HCT116 (cell line): ENCODE measurements around the gene ITPR2. TPM values are rescaled to one million over a fixed set of nuclear protein-coding genes. Genes with fewer than 3 reads are reported as not detected.

ENCODE experiments used
- ATAC-seq: fragments of 200-7000 bp; cut with Tn5 transposase; 2 replicates; pipeline ENCODE4 v1.9.1; 2020; ENCODE audit warnings: mild to moderate bottlenecking, moderate library complexity
- BruUV-seq: library from RNA; stranded (reverse); fragments of 400-500 nt; replicated peaks from 2 replicates; lab custom pipeline; 2021; lab: Mats Ljungman, UMichigan
- CTCF ChIA-PET: fragments of 300-600 bp; sonication (Branson Sonifier 250); formaldehyde crosslinking; loops from one replicate; lab custom pipeline; 2021; ENCODE audit warnings: antibody characterized with exemption; lab: Charles Lee
- POLR2A ChIA-PET: fragments of 300-600, 350-600 bp; sonication (Branson Sonifier 250); formaldehyde crosslinking; loops from one replicate; lab custom pipeline; 2021; ENCODE audit warnings: antibody characterized with exemption; lab: Charles Lee
- RAD21 ChIA-PET, 2 experiments: fragments of 300-600 bp; sonication (Branson Sonifier 250); formaldehyde crosslinking; loops; one replicate each; lab custom pipeline; 2023; ENCODE audit warnings: low total read pairs in 2 of 2; ENCODE audit not compliant: uncharacterized antibody in 2 of 2, unreplicated experiment in 2 of 2, low non-redundant PET in 1 of 2; lab: Charles Lee
- DNase-seq: peaks from one replicate; pipeline ENCODE4 v3.0.0-alpha.2; 2010; ENCODE audit warnings: low read depth, low spot score
- H2AFZ ChIP-seq: fragments of 200-600 bp; shearing (Covaris generic), sonication (generic); 2 replicates; pipeline ENCODE4 v1.6.1; 2017; ENCODE audit warnings: low read depth, mixed run types, mixed read lengths, antibody characterized with exemption, low read length; ENCODE audit not compliant: poor library complexity, severe bottlenecking
- H3K27ac ChIP-seq: 2 replicates; pipeline ENCODE4 v1.5.1; 2012; ENCODE audit warnings: low read depth, low read length
- H3K27me3 ChIP-seq: fragments of 200-600 bp; sonication (generic); 2 replicates; pipeline ENCODE4 v1.6.1; 2016; ENCODE audit warnings: mixed run types, low read length, mixed read lengths; ENCODE audit not compliant: insufficient read depth
- H3K36me3 ChIP-seq, 2 experiments: fragments of 200-500 bp in 1 of 2; fragments of 200-600 bp in 1 of 2; sonication (Bioruptor generic) in 1 of 2; sonication (generic) in 1 of 2; 2 replicates each; pipeline versions ENCODE4 v1.5.1 to v1.6.1; 2014 to 2016; ENCODE audit warnings: low read length in 2 of 2, inconsistent platforms in 1 of 2, mixed read lengths in 1 of 2, mixed run types in 1 of 2; ENCODE audit not compliant: insufficient read depth in 2 of 2, control insufficient read depth in 1 of 2
- H3K4me1 ChIP-seq, 2 experiments: fragments of 200-600 bp in 1 of 2; sonication (generic) in 1 of 2; 2 replicates each; pipeline versions ENCODE4 v1.5.1 to v1.6.1; 2012 to 2017; ENCODE audit warnings: low read length in 2 of 2, inconsistent platforms in 1 of 2, mild to moderate bottlenecking in 1 of 2, mixed read lengths in 1 of 2, mixed run types in 1 of 2, moderate library complexity in 1 of 2; ENCODE audit not compliant: insufficient read depth in 2 of 2, control insufficient read depth in 1 of 2
- H3K4me2 ChIP-seq: fragments of 200-600 bp; sonication (generic); 2 replicates; pipeline ENCODE4 v1.6.1; 2017; ENCODE audit warnings: mixed run types, low read length, mixed read lengths
- H3K4me3 ChIP-seq, 2 experiments: fragments of 200-600 bp in 1 of 2; sonication (generic) in 1 of 2; replicated peaks in 1 of 2; 2 replicates each; pipeline ENCODE4 v1.5.1; 2011 to 2016; ENCODE audit warnings: low read length in 2 of 2, control low read depth in 1 of 2, low read depth in 1 of 2, mild to moderate bottlenecking in 1 of 2, mixed read lengths in 1 of 2, mixed run types in 1 of 2
- H3K79me2 ChIP-seq: fragments of 200-600 bp; sonication (generic); 2 replicates; pipeline ENCODE4 v1.6.1; 2017; ENCODE audit warnings: mild to moderate bottlenecking, mixed run types, low read length, moderate library complexity, mixed read lengths; ENCODE audit not compliant: insufficient read depth
- H3K9ac ChIP-seq: fragments of 200-600 bp; sonication (generic); 2 replicates; pipeline ENCODE4 v1.6.1; 2016; ENCODE audit warnings: low read length, mixed read lengths
- H3K9me2 ChIP-seq: fragments of 200-600 bp; sonication (generic), shearing (Covaris generic); 2 replicates; pipeline ENCODE4 v1.6.1; 2017; ENCODE audit warnings: mixed run types, mild to moderate bottlenecking, moderate library complexity; ENCODE audit not compliant: insufficient read depth
- H3K9me3 ChIP-seq, 2 experiments: fragments of 200-500 bp in 1 of 2; fragments of 200-600 bp in 1 of 2; sonication (Bioruptor generic) in 1 of 2; sonication (generic) in 1 of 2; 2 replicates each; pipeline ENCODE4 v1.6.1; 2014 to 2017; ENCODE audit warnings: low read length in 2 of 2, mixed read lengths in 2 of 2, inconsistent platforms in 1 of 2, low read depth in 1 of 2, mild to moderate bottlenecking in 1 of 2, mixed run types in 1 of 2, moderate library complexity in 1 of 2; ENCODE audit not compliant: control insufficient read depth in 1 of 2, insufficient read depth in 1 of 2
- H4K20me1 ChIP-seq: fragments of 200-600 bp; sonication (generic), shearing (Covaris generic); 2 replicates; pipeline ENCODE4 v1.6.1; 2017; ENCODE audit warnings: mixed run types, mild to moderate bottlenecking, moderate library complexity; ENCODE audit not compliant: insufficient read depth
- ATF3 ChIP-seq: IDR thresholded peaks from 2 replicates; pipeline ENCODE4 v1.6.1; 2012
- CBX3 ChIP-seq: IDR thresholded peaks from 2 replicates; pipeline ENCODE4 v1.6.1; 2012; ENCODE audit warnings: low read depth
- CTCF ChIP-seq, 3 experiments: fragments of 200-600 bp in 1 of 3; sonication (generic) in 1 of 3; IDR thresholded peaks in 2 of 3; conservative IDR thresholded peaks in 1 of 3; 2 replicates each; pipeline ENCODE4 v1.5.1; 2012 to 2017; ENCODE audit warnings: low read depth in 2 of 3, low read length in 2 of 3, antibody characterized with exemption in 1 of 3, borderline replicate concordance in 1 of 3, control low read depth in 1 of 3, mild to moderate bottlenecking in 1 of 3, mixed read lengths in 1 of 3, mixed run types in 1 of 3, moderate library complexity in 1 of 3; ENCODE audit not compliant: insufficient read depth in 1 of 3
- EGR1 ChIP-seq: IDR thresholded peaks from 2 replicates; pipeline ENCODE4 v1.6.1; 2012; ENCODE audit warnings: low read depth
- EZH2phosphoT487 ChIP-seq: fragments of 200-600 bp; IDR thresholded peaks from 2 replicates; pipeline ENCODE4 v1.6.1; 2018; ENCODE audit warnings: antibody characterized with exemption, borderline replicate concordance
- POLR2A ChIP-seq: IDR thresholded peaks from 2 replicates; pipeline ENCODE4 v1.7.0; 2011; ENCODE audit warnings: borderline replicate concordance; ENCODE audit not compliant: insufficient read depth, insufficient read length; ENCODE audit errors: extremely low read depth
- RAD21 ChIP-seq: IDR thresholded peaks from 2 replicates; pipeline ENCODE4 v1.6.1; 2012; ENCODE audit warnings: low read depth, mild to moderate bottlenecking
- REST ChIP-seq: IDR thresholded peaks from 2 replicates; pipeline ENCODE4 v1.6.1; 2012; ENCODE audit warnings: low read depth
- SRF ChIP-seq: IDR thresholded peaks from 2 replicates; pipeline ENCODE4 v1.6.1; 2012; ENCODE audit warnings: low read depth
- YY1 ChIP-seq: IDR thresholded peaks from 2 replicates; pipeline ENCODE4 v1.6.1; 2011; ENCODE audit warnings: low read length, low read depth, moderate library complexity, mild to moderate bottlenecking; ENCODE audit not compliant: insufficient replicate concordance; ENCODE audit errors: extremely low read depth
- ZBTB33 ChIP-seq: IDR thresholded peaks from 2 replicates; pipeline ENCODE4 v1.6.1; 2011; ENCODE audit warnings: mild to moderate bottlenecking, low read length, moderate library complexity; ENCODE audit not compliant: insufficient replicate concordance; ENCODE audit errors: extremely low read depth
- ZFX ChIP-seq: fragments of 450-650 bp; IDR thresholded peaks from 2 replicates; pipeline ENCODE4 v1.6.1; 2017
- ZNF274 ChIP-seq: fragments of 200-500 bp; sonication (Bioruptor generic); IDR thresholded peaks from 2 replicates; pipeline ENCODE4 v1.6.1; 2014; ENCODE audit warnings: mild to moderate bottlenecking, low read depth, low read length, inconsistent platforms
- intact Hi-C: fragments of 100-400 bp; cut with micrococcal nuclease; formaldehyde crosslinking; loops from 2 replicates; pipeline ENCODE4 v1.10.0; 2022
- total RNA-seq: library from RNA; stranded (reverse); gene quantifications from one replicate; pipeline ENCODE4 v1.2.1, GENCODE V29; 2021; ENCODE audit not compliant: unreplicated experiment

ITPR2 gene
- total RNA-seq, 1 experiment from 2014 or later: 6.5 TPM

- H3K4me3 ChIP-seq: no peak overlapping the region
- no peaks in the 10 kb centered on the region for H3K79me2 ChIP-seq
- no peak overlapping the region for H3K27ac ChIP-seq
- CTCF ChIA-PET: no interaction called here
- H3K9me2 ChIP-seq: no peaks in the 10 kb centered on the region
- ATAC-seq (no peak), DNase-seq (no peak)
- RAD21 ChIA-PET: no interaction called here
- H2AFZ ChIP-seq: no peak overlapping the region
- TF ChIP-seq YY1 (no peak), EZH2phosphoT487 (no peak), EGR1 (no peak), SRF (no peak), CTCF (IDR thresholded peaks at IDR 0.05 in 2 of 3, conservative IDR thresholded peaks at IDR 0.05 in 1 of 3; ENCODE audit: borderline replicate concordance in 1 of 3, insufficient read depth in 1 of 3, low read depth in 2 of 3, low read length in 2 of 3) (no peak), ATF3 (no peak)
- H3K9me3 ChIP-seq: no peaks in the 10 kb centered on the region
- H3K27me3 ChIP-seq: no peaks in the 10 kb centered on the region
- intact Hi-C loops: no loop called here
- POLR2A ChIA-PET: no interaction called here
- BruUV-seq: no TSS peak
- no peak overlapping the region for H3K4me2 ChIP-seq
- no peaks in the 10 kb centered on the region; a peak in 1 of 4 replicates for H3K4me1 ChIP-seq
- no peaks in the 10 kb centered on the region for H3K36me3 ChIP-seq
- no peak overlapping the region for H3K9ac ChIP-seq
- H4K20me1 ChIP-seq: no peaks in the 10 kb centered on the region
Observed at GRCh38 chr12:26791301-26791791, 41.6 kb downstream of the ITPR2 start.

- POLR2A ChIA-PET: no interaction called here
- no peaks in the 10 kb centered on the region for H3K9me2 ChIP-seq
- no peaks in the 10 kb centered on the region for H3K9me3 ChIP-seq
- H3K4me3 ChIP-seq: no peak overlapping the region
- CTCF ChIA-PET: no interaction called here
- H3K36me3 ChIP-seq: no peaks in the 10 kb centered on the region
- no TSS peak for BruUV-seq
- no peak for ATAC-seq
- RAD21 ChIA-PET: no interaction called here
- no peak overlapping the region for H2AFZ ChIP-seq
- no peaks in the 10 kb centered on the region for H4K20me1 ChIP-seq
- no peak for DNase-seq
- H3K9ac ChIP-seq: no peak overlapping the region
- no peaks in the 10 kb centered on the region for H3K27me3 ChIP-seq
- H3K79me2 ChIP-seq: no peaks in the 10 kb centered on the region
- H3K27ac ChIP-seq: no peak overlapping the region
- intact Hi-C loops: no loop called here
- no peaks in the 10 kb centered on the region; a peak in 1 of 4 replicates for H3K4me1 ChIP-seq
- H3K4me2 ChIP-seq: no peak overlapping the region
- no peak for TF ChIP-seq REST
- TF ChIP-seq ZFX: no peak
- TF ChIP-seq ZNF274: no peak
- no peak for TF ChIP-seq RAD21
- TF ChIP-seq ZBTB33: no peak
- no peak for TF ChIP-seq CBX3
- no peak for TF ChIP-seq POLR2A
Observed at GRCh38 chr12:26790645-26790994, 42.4 kb downstream of the ITPR2 start.
